HG02678 (cell line): ENCODE results near the gene DCTN5.

Source experiments
- ATAC-seq: cut with Tn5 transposase; IDR thresholded peaks from one replicate; pipeline ENCODE4 v1.9.1; 2021; ENCODE audit warnings: mild to moderate bottlenecking, moderate library complexity; ENCODE audit not compliant: unreplicated experiment

DCTN5 gene

DNA sequence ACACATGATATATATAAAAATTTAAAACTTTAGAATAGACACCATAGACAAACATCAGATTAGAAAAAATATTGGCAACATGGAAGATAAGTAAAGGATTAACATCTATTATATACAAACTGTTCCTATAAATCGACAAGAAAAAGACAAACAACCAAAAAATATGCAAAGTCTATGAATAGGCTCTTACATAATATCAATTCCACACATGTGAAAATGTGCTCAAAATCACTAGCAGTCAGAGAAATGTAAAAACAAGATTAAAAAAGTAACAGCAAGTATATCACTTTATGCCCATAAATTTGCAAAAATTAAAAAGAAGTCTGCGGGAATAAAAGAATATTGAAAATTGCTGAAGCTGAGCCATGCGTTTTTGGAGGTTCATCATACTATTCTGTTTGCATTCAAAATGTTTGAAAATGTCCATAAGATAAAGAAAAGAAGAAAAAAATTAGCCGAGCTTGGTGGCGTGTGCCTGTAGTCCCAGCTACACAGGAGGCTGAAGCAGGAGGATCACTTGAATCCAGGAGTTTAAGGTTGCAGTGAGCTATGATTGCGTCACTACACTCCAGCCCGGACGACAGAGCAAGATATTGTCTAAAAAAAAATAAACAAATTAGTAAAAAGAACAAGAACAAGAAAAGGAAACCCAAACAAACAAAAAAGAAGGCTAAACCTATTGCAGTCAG lies 83.0 kb downstream of the DCTN5 start:
- ATAC-seq: no peak

DNA sequence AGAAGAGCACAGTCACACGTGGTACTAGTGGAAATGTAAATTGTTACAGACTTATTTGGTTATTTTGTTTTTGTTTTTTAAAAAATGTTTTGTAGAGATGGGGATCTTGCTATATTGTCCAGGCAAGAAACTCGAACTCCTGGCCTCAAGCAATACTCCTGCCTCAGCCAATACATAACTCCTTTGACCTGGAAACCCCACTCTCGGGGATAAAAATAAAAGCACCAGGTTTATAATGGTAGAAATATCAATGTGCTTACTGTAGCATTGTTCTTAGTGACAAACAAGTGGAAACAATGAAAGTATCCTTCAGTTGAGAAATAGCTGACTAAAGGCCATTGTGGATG lies 83.5 kb downstream of the DCTN5 start:
- no peak for ATAC-seq

DNA sequence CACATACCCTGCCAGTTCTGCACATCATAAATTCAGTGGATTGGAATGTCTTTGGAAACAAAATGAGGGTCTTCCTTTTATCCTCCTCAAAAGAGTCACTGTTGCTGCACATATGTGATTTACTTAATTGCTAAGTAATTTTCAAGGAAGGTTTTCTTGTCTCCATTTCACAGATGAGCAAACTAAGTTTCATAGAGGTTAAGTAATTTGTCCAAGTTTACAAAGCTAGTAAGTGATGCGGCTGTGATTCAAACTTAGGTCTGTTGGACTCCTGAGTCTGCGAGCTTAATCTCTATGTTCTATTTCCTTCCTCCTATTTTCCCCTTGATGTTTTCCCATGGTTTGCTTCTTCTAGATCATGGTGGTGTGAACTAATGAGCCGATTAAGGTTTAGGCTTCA lies 85.4 kb downstream of the DCTN5 start:
- no peak for ATAC-seq
